ENCODE data around the gene PBLD. TPM values are rescaled to one million over a fixed set of nuclear protein-coding genes. Genes with fewer than 3 reads are reported as not detected.

PBLD gene
- polyA plus RNA-seq, 2 of the 4 experiments (the other 2 are of a cell fraction) = 1.8 to 4.2 TPM

GRCh38 chr10:68331455-68332258 is 1.1 kb downstream of the PBLD start, which contains the start of gene HNRNPH3 (continued):
- no peak for TF ChIP-seq ZNF302 (CRISPR knock-in tag; IDR thresholded peaks at IDR 0.05)
- peak; percentile 96 for TF ChIP-seq E2F6 (IDR thresholded peaks at IDR 0.05; ENCODE audit: borderline replicate concordance, low read depth)
- TF ChIP-seq BCL3 (IDR thresholded peaks at IDR 0.05) = peak; percentile 92
- TF ChIP-seq JUNB (IDR thresholded peaks at IDR 0.05) = no peak
- TF ChIP-seq HOXA7 (CRISPR knock-in tag; IDR thresholded peaks at IDR 0.05) = peak; percentile 62; the same call in 1 of the 2 replicates
- 0 out of 2 replicates have a peak, but pooled peaks have one; percentile 69 for TF ChIP-seq HEYL (CRISPR knock-in tag; IDR thresholded peaks at IDR 0.05)
- no peak for TF ChIP-seq MAFK (IDR thresholded peaks at IDR 0.05; ENCODE audit: partially characterized antibody)
- no peak for TF ChIP-seq ELK1 (IDR thresholded peaks at IDR 0.05; ENCODE audit: low read depth, low read length)
- no peak for TF ChIP-seq HMGXB4 (CRISPR knock-in tag; IDR thresholded peaks at IDR 0.05; ENCODE audit: borderline replicate concordance)
- TF ChIP-seq RARB (CRISPR knock-in tag; IDR thresholded peaks at IDR 0.05) = no peak
- TF ChIP-seq, protein P1, sequence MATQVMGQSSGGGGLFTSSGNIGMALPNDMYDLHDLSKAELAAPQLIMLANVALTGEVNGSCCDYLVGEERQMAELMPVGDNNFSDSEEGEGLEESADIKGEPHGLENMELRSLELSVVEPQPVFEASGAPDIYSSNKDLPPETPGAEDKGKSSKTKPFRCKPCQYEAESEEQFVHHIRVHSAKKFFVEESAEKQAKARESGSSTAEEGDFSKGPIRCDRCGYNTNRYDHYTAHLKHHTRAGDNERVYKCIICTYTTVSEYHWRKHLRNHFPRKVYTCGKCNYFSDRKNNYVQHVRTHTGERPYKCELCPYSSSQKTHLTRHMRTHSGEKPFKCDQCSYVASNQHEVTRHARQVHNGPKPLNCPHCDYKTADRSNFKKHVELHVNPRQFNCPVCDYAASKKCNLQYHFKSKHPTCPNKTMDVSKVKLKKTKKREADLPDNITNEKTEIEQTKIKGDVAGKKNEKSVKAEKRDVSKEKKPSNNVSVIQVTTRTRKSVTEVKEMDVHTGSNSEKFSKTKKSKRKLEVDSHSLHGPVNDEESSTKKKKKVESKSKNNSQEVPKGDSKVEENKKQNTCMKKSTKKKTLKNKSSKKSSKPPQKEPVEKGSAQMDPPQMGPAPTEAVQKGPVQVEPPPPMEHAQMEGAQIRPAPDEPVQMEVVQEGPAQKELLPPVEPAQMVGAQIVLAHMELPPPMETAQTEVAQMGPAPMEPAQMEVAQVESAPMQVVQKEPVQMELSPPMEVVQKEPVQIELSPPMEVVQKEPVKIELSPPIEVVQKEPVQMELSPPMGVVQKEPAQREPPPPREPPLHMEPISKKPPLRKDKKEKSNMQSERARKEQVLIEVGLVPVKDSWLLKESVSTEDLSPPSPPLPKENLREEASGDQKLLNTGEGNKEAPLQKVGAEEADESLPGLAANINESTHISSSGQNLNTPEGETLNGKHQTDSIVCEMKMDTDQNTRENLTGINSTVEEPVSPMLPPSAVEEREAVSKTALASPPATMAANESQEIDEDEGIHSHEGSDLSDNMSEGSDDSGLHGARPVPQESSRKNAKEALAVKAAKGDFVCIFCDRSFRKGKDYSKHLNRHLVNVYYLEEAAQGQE (IDR thresholded peaks at IDR 0.05) = peak; percentile 100
- no peak for TF ChIP-seq NFE2L2 (conservative IDR thresholded peaks at IDR 0.05; ENCODE audit: low read length)
- TF ChIP-seq ZSCAN20 (CRISPR knock-in tag; IDR thresholded peaks at IDR 0.05) = no peak
- no peak for TF ChIP-seq CBX2 (IDR thresholded peaks at IDR 0.05; ENCODE audit: borderline replicate concordance, low read depth)
- no peak for TF ChIP-seq BHLHE40 (IDR thresholded peaks at IDR 0.05; ENCODE audit: low read depth, low read length)
- peak; percentile 89 for TF ChIP-seq HOXB13 (CRISPR knock-in tag; IDR thresholded peaks at IDR 0.05; ENCODE audit: low read depth)
- no peak for TF ChIP-seq ZFP36 (IDR thresholded peaks at IDR 0.05; ENCODE audit: borderline replicate concordance, partially characterized antibody)
- TF ChIP-seq FOSB (CRISPR knock-in tag; IDR thresholded peaks at IDR 0.05) = peak; percentile 77
- no peak for TF ChIP-seq RCOR1 (IDR thresholded peaks at IDR 0.05; ENCODE audit: low read depth, low read length)
- TF ChIP-seq GATA3 (IDR thresholded peaks at IDR 0.05; ENCODE audit: borderline replicate concordance) = peak; percentile 71
- TF ChIP-seq CBX8 (IDR thresholded peaks at IDR 0.05) = no peak
- TF ChIP-seq FOSL2 (IDR thresholded peaks at IDR 0.05) = no peak
- TF ChIP-seq FOSL2 (CRISPR knock-in tag; IDR thresholded peaks at IDR 0.05) = peak; percentile 15; the same call in 1 of the 2 replicates
- peak; percentile 92 to 98 for TF ChIP-seq JUN (IDR thresholded peaks at IDR 0.05)
- no peak; a peak in 1 of 5 replicates for TF ChIP-seq RAD21 (conservative IDR thresholded peaks at IDR 0.05 in 1 of 2, IDR thresholded peaks at IDR 0.05 in 1 of 2)
- 0 out of 2 replicates have a peak, but pooled peaks have one; percentile 44 for TF ChIP-seq EHF (CRISPR knock-in tag; IDR thresholded peaks at IDR 0.05)
- no peak for TF ChIP-seq EHMT2 (IDR thresholded peaks at IDR 0.05; ENCODE audit: low read depth)
- TF ChIP-seq NR3C1 (IDR thresholded peaks at IDR 0.05) = no peak
- TF ChIP-seq ATOH8 (CRISPR knock-in tag; IDR thresholded peaks at IDR 0.05; ENCODE audit: low read depth) = peak; percentile 64; the same call in 1 of the 2 replicates
- no peak for TF ChIP-seq SMC3 (IDR thresholded peaks at IDR 0.05)
- TF ChIP-seq, protein P2, sequence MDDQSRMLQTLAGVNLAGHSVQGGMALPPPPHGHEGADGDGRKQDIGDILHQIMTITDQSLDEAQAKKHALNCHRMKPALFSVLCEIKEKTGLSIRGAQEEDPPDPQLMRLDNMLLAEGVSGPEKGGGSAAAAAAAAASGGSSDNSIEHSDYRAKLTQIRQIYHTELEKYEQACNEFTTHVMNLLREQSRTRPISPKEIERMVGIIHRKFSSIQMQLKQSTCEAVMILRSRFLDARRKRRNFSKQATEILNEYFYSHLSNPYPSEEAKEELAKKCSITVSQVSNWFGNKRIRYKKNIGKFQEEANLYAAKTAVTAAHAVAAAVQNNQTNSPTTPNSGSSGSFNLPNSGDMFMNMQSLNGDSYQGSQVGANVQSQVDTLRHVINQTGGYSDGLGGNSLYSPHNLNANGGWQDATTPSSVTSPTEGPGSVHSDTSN (IDR thresholded peaks at IDR 0.05) = peak; percentile 75; the same call in 1 of the 2 replicates
- TF ChIP-seq HDAC2 (IDR thresholded peaks at IDR 0.05) = no peak

Measured in A549 (cell line).